Panc1 (cell line): ENCODE results near the gene SYT13. TPM values are rescaled to one million over a fixed set of nuclear protein-coding genes. Genes with fewer than 3 reads are reported as not detected.

ENCODE experiments used
- ATAC-seq: fragments of 200-7000 bp; cut with Tn5 transposase; 2 replicates; pipeline ENCODE4 v1.9.1; 2020; ENCODE audit warnings: mild to moderate bottlenecking, moderate library complexity
- BruUV-seq: library from RNA; stranded (reverse); fragments of 400-500 nt; replicated peaks from 2 replicates; lab custom pipeline; 2021; lab: Mats Ljungman, UMichigan
- CTCF ChIA-PET: fragments of 300-600 bp; sonication (Branson Sonifier 250); formaldehyde crosslinking; loops from one replicate; lab custom pipeline; 2022; ENCODE audit warnings: antibody characterized with exemption; lab: Charles Lee
- POLR2A ChIA-PET: fragments of 300-600 bp; sonication (Branson Sonifier 250); formaldehyde crosslinking; loops from one replicate; lab custom pipeline; 2022; ENCODE audit warnings: antibody characterized with exemption; lab: Charles Lee
- DNase-seq: peaks from one replicate; pipeline ENCODE4 v3.0.0-alpha.2; 2010; ENCODE audit warnings: low read depth, low spot score
- H3K27ac ChIP-seq: 2 replicates; pipeline ENCODE4 v1.5.1; 2011; ENCODE audit warnings: mild to moderate bottlenecking, low read length, inconsistent platforms
- H3K27me3 ChIP-seq: fragments of 200-500 bp; sonication (Bioruptor generic); 2 replicates; pipeline ENCODE4 v1.6.0; 2014; ENCODE audit warnings: low read length, inconsistent platforms; ENCODE audit not compliant: control insufficient read depth, insufficient read depth
- H3K36me3 ChIP-seq: fragments of 200-500 bp; sonication (Bioruptor generic); 2 replicates; pipeline ENCODE4 v1.5.1; 2014; ENCODE audit warnings: inconsistent platforms, mild to moderate bottlenecking, low read length, moderate library complexity; ENCODE audit not compliant: control insufficient read depth, insufficient read depth
- H3K4me1 ChIP-seq: 2 replicates; pipeline ENCODE4 v1.5.1; 2011; ENCODE audit warnings: inconsistent platforms, mild to moderate bottlenecking, low read length, moderate library complexity; ENCODE audit not compliant: control insufficient read depth, insufficient read depth
- H3K4me3 ChIP-seq, 2 experiments: 2 replicates each; pipeline ENCODE4 v1.5.1; 2011 to 2012; ENCODE audit warnings: low read depth in 2 of 2, low read length in 2 of 2, mild to moderate bottlenecking in 2 of 2, inconsistent platforms in 1 of 2, moderate library complexity in 1 of 2
- H3K9me3 ChIP-seq: fragments of 200-500 bp; sonication (Bioruptor generic); 2 replicates; pipeline ENCODE4 v1.5.1; 2014; ENCODE audit warnings: low read depth, mild to moderate bottlenecking, inconsistent platforms, low read length, moderate library complexity; ENCODE audit not compliant: control insufficient read depth, insufficient read depth
- CTCF ChIP-seq: fragments of 450-650 bp; IDR thresholded peaks from 2 replicates; pipeline ENCODE4 v1.5.1; 2017; ENCODE audit warnings: mild to moderate bottlenecking
- POLR2AphosphoS5 ChIP-seq: IDR thresholded peaks from 2 replicates; pipeline ENCODE4 v1.6.1; 2012; ENCODE audit warnings: mild to moderate bottlenecking, low read depth, low read length, moderate library complexity
- REST ChIP-seq, 2 experiments: IDR thresholded peaks; 2 replicates each; pipeline ENCODE4 v1.6.1; 2011 to 2012; ENCODE audit warnings: low read depth in 2 of 2, control low read depth in 1 of 2, low read length in 1 of 2, mild to moderate bottlenecking in 1 of 2, moderate library complexity in 1 of 2; ENCODE audit not compliant: insufficient read depth in 1 of 2
- SIN3A ChIP-seq: IDR thresholded peaks from 2 replicates; pipeline ENCODE4 v1.6.1; 2012; ENCODE audit warnings: low read depth, mild to moderate bottlenecking, low read length, moderate library complexity, borderline replicate concordance; ENCODE audit not compliant: insufficient read depth
- TCF7L2 ChIP-seq: IDR thresholded peaks from 2 replicates; pipeline ENCODE4 v1.6.1; 2011; ENCODE audit warnings: mild to moderate bottlenecking, low read depth, low read length, inconsistent platforms
- in situ Hi-C: cut with HindIII; loops from 2 replicates; pipeline ENCODE4 v1.10.0; 2016; ENCODE audit warnings: low sequenced_read_pairs, low pct_unique_long_range_greater_than_20kb
- intact Hi-C: fragments of 100-400 bp; cut with micrococcal nuclease; formaldehyde crosslinking; loops from one replicate; pipeline ENCODE4 v1.10.0; 2022; ENCODE audit not compliant: unreplicated experiment
- total RNA-seq: library from RNA; stranded (reverse); gene quantifications from one replicate; pipeline ENCODE4 v1.2.1, GENCODE V29; 2021; ENCODE audit not compliant: unreplicated experiment

Gene SYT13
- total RNA-seq, 1 experiment from 2014 or later: 0.13 TPM

- CTCF ChIA-PET: no interaction called here
- Histone ChIP-seq H3K4me3 (no peak overlapping the region), H3K27me3 (peaks cover 54% of the 10 kb centered on the region), H3K9me3 (no peaks in the 10 kb centered on the region), H3K36me3 (peaks cover 2% of the 10 kb centered on the region; the same call in 1 of the 2 replicates), H3K27ac (no peak overlapping the region), H3K4me1 (no peaks in the 10 kb centered on the region)
- POLR2A ChIA-PET: no interaction called here
- no peak for ATAC-seq
- BruUV-seq: no TSS peak
- in situ Hi-C loops (no loop called here), intact Hi-C loops (no loop called here)
- DNase-seq: no peak
- TF ChIP-seq TCF7L2 (no peak), REST (IDR thresholded peaks at IDR 0.05; ENCODE audit: insufficient read depth in 1 of 2, low read depth in 2 of 2, low read length in 1 of 2) (no peak), CTCF (no peak), SIN3A (no peak), POLR2AphosphoS5 (no peak)
Measured at GRCh38 chr11:45288339-45288738, 2.2 kb upstream of the SYT13 start.

GRCh38 chr11:45287316-45287903 lies 1.3 kb upstream of the SYT13 start:
- no TSS peak for BruUV-seq
- Histone ChIP-seq H3K27ac (no peak overlapping the region), H3K4me3 (no peak overlapping the region), H3K9me3 (no peaks in the 10 kb centered on the region), H3K27me3 (peaks cover 47% of the 10 kb centered on the region), H3K4me1 (no peaks in the 10 kb centered on the region), H3K36me3 (peaks cover 2% of the 10 kb centered on the region; the same call in 1 of the 2 replicates)
- POLR2A ChIA-PET: interaction anchor here (0.8 kb wide), 1 partner anchor 31 kb away, joined by 3 read pairs; no protein-coding TSS in a partner anchor
- TF ChIP-seq REST (IDR thresholded peaks at IDR 0.05; ENCODE audit: insufficient read depth in 1 of 2, low read depth in 2 of 2, low read length in 1 of 2) (0 out of 4 replicates have a peak, but pooled peaks of 1 of the 2 experiments have one; percentile 39), POLR2AphosphoS5 (no peak), SIN3A (no peak)
- DNase-seq: no peak
- intact Hi-C loops (no loop called here), in situ Hi-C loops (no loop called here)
- CTCF ChIA-PET: no interaction called here
- no peak for ATAC-seq
